Natural killer cell (primary cell): ENCODE measurements around the gene CCDC93. TPM values are rescaled to one million over a fixed set of nuclear protein-coding genes. Genes with fewer than 3 reads are reported as not detected.
A peak's percentile ranks its signal among the peaks of the same experiment; 100 is the strongest.

Experiments used
- ATAC-seq, 3 donors: fragments of 150-1000 bp in 2 of 3; fragments of 200-7000 bp in 1 of 3; cut with Tn5 transposase; 1 replicate in 1 of 3; 2 replicates in 2 of 3; pipeline ENCODE4 v1.10.0; 2021; ENCODE audit warnings: mild to moderate bottlenecking in 2 of 3, moderate library complexity in 2 of 3
- DNase-seq, 2 donors: peaks; one replicate each; pipeline versions ENCODE4 v3.0.0 to v3.0.0-alpha.2; 2013 to 2021; ENCODE audit warnings: mixed read lengths in 1 of 2
- H3K27ac ChIP-seq: one replicate; pipeline ENCODE4 v1.5.1; 2013; ENCODE audit warnings: mild to moderate bottlenecking, low read length
- H3K27me3 ChIP-seq: one replicate; pipeline ENCODE4 v1.6.1; 2013; ENCODE audit warnings: low read length; ENCODE audit not compliant: control insufficient read depth, insufficient read depth
- H3K36me3 ChIP-seq: one replicate; pipeline ENCODE4 v1.6.1; 2013; ENCODE audit warnings: low read length; ENCODE audit not compliant: control insufficient read depth, insufficient read depth
- H3K4me1 ChIP-seq: one replicate; pipeline ENCODE4 v1.6.1; 2013; ENCODE audit warnings: low read length; ENCODE audit not compliant: control insufficient read depth, insufficient read depth
- H3K4me3 ChIP-seq: one replicate; pipeline ENCODE4 v1.5.1; 2013; ENCODE audit warnings: low read length
- H3K9me3 ChIP-seq: one replicate; pipeline ENCODE4 v1.6.1; 2013; ENCODE audit warnings: low read length; ENCODE audit not compliant: control insufficient read depth, insufficient read depth
- H3K27ac Mint-ChIP-seq, 2 donors: one replicate each; pipeline ENCODE4 v1.8.0; 2022; ENCODE audit warnings: mild to moderate bottlenecking in 2 of 2, mixed read lengths in 2 of 2, moderate library complexity in 1 of 2
- H3K27me3 Mint-ChIP-seq, 2 donors: one replicate each; pipeline ENCODE4 v1.8.0; 2022; ENCODE audit warnings: low read depth in 2 of 2, mixed read lengths in 2 of 2
- H3K36me3 Mint-ChIP-seq: one replicate; pipeline ENCODE4 v1.8.0; 2022; ENCODE audit warnings: mixed read lengths
- H3K4me1 Mint-ChIP-seq, 2 donors: one replicate each; pipeline ENCODE4 v1.8.0; 2022; ENCODE audit warnings: mixed read lengths in 2 of 2
- H3K4me3 Mint-ChIP-seq: one replicate; pipeline ENCODE4 v1.8.0; 2022; ENCODE audit warnings: mild to moderate bottlenecking, moderate library complexity, mixed read lengths
- H3K9me3 Mint-ChIP-seq, 2 donors: one replicate each; pipeline ENCODE4 v1.8.0; 2022; ENCODE audit warnings: mixed read lengths in 2 of 2
- WGBS: methylation state at CpG from one replicate; pipeline ENCODE4 v1.1.7; 2013; ENCODE audit warnings: missing lambda C conversion rate; ENCODE audit not compliant: insufficient coverage; 5-methylcytosine and 5-hydroxymethylcytosine counted together
- intact Hi-C: fragments of 100-400 bp; cut with micrococcal nuclease; formaldehyde crosslinking; loops from one replicate; pipeline ENCODE4 v1.14.2; 2022
- total RNA-seq, 4 donors: library from RNA; stranded (reverse); fragments of 120-200 nt in 1 of 4; gene quantifications; one replicate each; pipeline versions ENCODE4 v1.2.3 to v1.2.4, GENCODE V29; 2013 to 2022
- TF ChIP-seq, protein P1 (sequence below): fragments of 200-600 bp; IDR thresholded peaks from one replicate; pipeline ENCODE4 v1.8.0; 2022; ENCODE audit warnings: antibody characterized with exemption

The CCDC93 gene
- total RNA-seq, 3 donors from 2014 or later (not counting 1 experiment from before 2014, with no cell fraction given): 58.6 to 68.6 (median 67.4) TPM

- DNase-seq (no peak), ATAC-seq (no peak)
- no peak overlapping the region for H3K27ac ChIP-seq
- Mint-ChIP-seq H3K27me3 (peaks cover 35 to 51% of the 10 kb centered on the region in 2 donors), H3K36me3 (no peaks in the 10 kb centered on the region), H3K9me3 (no peaks in the 10 kb centered on the region), H3K4me1 (no peaks in the 10 kb centered on the region), H3K4me3 (no peak overlapping the region), H3K27ac (no peak overlapping the region)
- peaks cover 17% of the 10 kb centered on the region for H3K27me3 ChIP-seq
- H3K4me3 ChIP-seq: no peak overlapping the region
- TF ChIP-seq, protein P1, sequence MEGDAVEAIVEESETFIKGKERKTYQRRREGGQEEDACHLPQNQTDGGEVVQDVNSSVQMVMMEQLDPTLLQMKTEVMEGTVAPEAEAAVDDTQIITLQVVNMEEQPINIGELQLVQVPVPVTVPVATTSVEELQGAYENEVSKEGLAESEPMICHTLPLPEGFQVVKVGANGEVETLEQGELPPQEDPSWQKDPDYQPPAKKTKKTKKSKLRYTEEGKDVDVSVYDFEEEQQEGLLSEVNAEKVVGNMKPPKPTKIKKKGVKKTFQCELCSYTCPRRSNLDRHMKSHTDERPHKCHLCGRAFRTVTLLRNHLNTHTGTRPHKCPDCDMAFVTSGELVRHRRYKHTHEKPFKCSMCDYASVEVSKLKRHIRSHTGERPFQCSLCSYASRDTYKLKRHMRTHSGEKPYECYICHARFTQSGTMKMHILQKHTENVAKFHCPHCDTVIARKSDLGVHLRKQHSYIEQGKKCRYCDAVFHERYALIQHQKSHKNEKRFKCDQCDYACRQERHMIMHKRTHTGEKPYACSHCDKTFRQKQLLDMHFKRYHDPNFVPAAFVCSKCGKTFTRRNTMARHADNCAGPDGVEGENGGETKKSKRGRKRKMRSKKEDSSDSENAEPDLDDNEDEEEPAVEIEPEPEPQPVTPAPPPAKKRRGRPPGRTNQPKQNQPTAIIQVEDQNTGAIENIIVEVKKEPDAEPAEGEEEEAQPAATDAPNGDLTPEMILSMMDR: no peak
- intact Hi-C loops: loop anchor here (10.0 kb wide), 1 partner anchor 1131 kb away; no protein-coding TSS in a partner anchor
- 62% methylated on average over 5 of the region's 6 CpGs for WGBS
- no peaks in the 10 kb centered on the region for H3K9me3 ChIP-seq
- H3K36me3 ChIP-seq: no peaks in the 10 kb centered on the region
- H3K4me1 ChIP-seq: no peaks in the 10 kb centered on the region
Measured at GRCh38 chr2:118044103-118044716, 30.3 kb upstream of the CCDC93 start.

GRCh38 chr2:118040891-118041290 lies 27.0 kb upstream of the CCDC93 start:
- WGBS: 35% methylated on average over 7 of the region's 7 CpGs
- no peaks in the 10 kb centered on the region for H3K4me1 ChIP-seq
- Mint-ChIP-seq H3K27ac (no peak overlapping the region), H3K27me3 (peaks cover 37 to 60% of the 10 kb centered on the region in 2 donors), H3K36me3 (peaks cover 10% of the 10 kb centered on the region), H3K9me3 (peaks cover 2% of the 10 kb centered on the region in 2 donors), H3K4me1 (no peaks in the 10 kb centered on the region), H3K4me3 (no peak overlapping the region)
- no peaks in the 10 kb centered on the region for H3K9me3 ChIP-seq
- no peak overlapping the region for H3K4me3 ChIP-seq
- TF ChIP-seq, protein P1: no peak
- H3K36me3 ChIP-seq: no peaks in the 10 kb centered on the region
- no peak for DNase-seq
- peaks cover 7% of the 10 kb centered on the region for H3K27me3 ChIP-seq
- intact Hi-C loops: loop anchor here (10.0 kb wide), 1 partner anchor 1134 kb away; no protein-coding TSS in a partner anchor
- H3K27ac ChIP-seq: no peak overlapping the region
- peak in 2 of 3 donors; percentile 32 to 36 for ATAC-seq

GRCh38 chr2:118032169-118033013 lies 18.5 kb upstream of the CCDC93 start:
- DNase-seq (peak in 1 of 2 donors; percentile 69), ATAC-seq (peak; percentile 76 to 88 (median 77))
- Histone ChIP-seq H3K4me3 (no peak overlapping the region), H3K27ac (no peak overlapping the region), H3K27me3 (peaks cover 7% of the 10 kb centered on the region), H3K9me3 (no peaks in the 10 kb centered on the region), H3K36me3 (no peaks in the 10 kb centered on the region), H3K4me1 (no peaks in the 10 kb centered on the region)
- 31% methylated on average over 4 of the region's 4 CpGs for WGBS
- intact Hi-C loops: loop anchor here (5.0 kb wide), 1 partner anchor 825 kb away; no protein-coding TSS in a partner anchor
- peaks cover 5 to 7% of the 10 kb centered on the region in 2 donors for H3K9me3 Mint-ChIP-seq
- H3K4me1 Mint-ChIP-seq: no peaks in the 10 kb centered on the region
- no peak overlapping the region for H3K4me3 Mint-ChIP-seq
- no peak overlapping the region for H3K27ac Mint-ChIP-seq
- peaks cover 36 to 54% of the 10 kb centered on the region in 2 donors for H3K27me3 Mint-ChIP-seq
- H3K36me3 Mint-ChIP-seq: peaks cover 19% of the 10 kb centered on the region
- TF ChIP-seq, protein P1: peak; percentile 85
